HepG2 (cell line): ENCODE data around the gene XAF1.

ENCODE experiments used
- CAMTA2 ChIP-seq: sonication (generic); formaldehyde crosslinking; IDR thresholded peaks from 2 replicates; pipeline ENCODE4 v1.4.0; 2020; ENCODE audit warnings: mild to moderate bottlenecking, missing genetic modification reagents, borderline replicate concordance
- DDIT3 ChIP-seq: sonication (generic); formaldehyde crosslinking; IDR thresholded peaks from 2 replicates; pipeline ENCODE4 v1.4.0; 2020; ENCODE audit warnings: mild to moderate bottlenecking, missing genetic modification reagents
- RBM39 ChIP-seq: fragments of 200-400 bp; formaldehyde crosslinking; IDR thresholded peaks from one replicate; pipeline ENCODE4 v1.6.1; 2018; ENCODE audit warnings: antibody characterized with exemption, mild to moderate bottlenecking, low read depth, low read length; ENCODE audit not compliant: poor library complexity, severe bottlenecking
- SRSF1 ChIP-seq: fragments of 200-400 bp; formaldehyde crosslinking; optimal IDR thresholded peaks from 2 replicates; pipeline ENCODE3; 2017; ENCODE audit warnings: mild to moderate bottlenecking, low read depth, low read length, moderate library complexity
- ZBTB42 ChIP-seq: sonication (generic); formaldehyde crosslinking; IDR thresholded peaks from 2 replicates; pipeline ENCODE4 v1.5.0; 2020; ENCODE audit warnings: mild to moderate bottlenecking, missing genetic modification reagents
- TF ChIP-seq, protein P1 (sequence below): sonication (generic); formaldehyde crosslinking; IDR thresholded peaks from 2 replicates; pipeline ENCODE4 v1.5.0; 2020; ENCODE audit warnings: mild to moderate bottlenecking, missing genetic modification reagents, moderate library complexity

DNA sequence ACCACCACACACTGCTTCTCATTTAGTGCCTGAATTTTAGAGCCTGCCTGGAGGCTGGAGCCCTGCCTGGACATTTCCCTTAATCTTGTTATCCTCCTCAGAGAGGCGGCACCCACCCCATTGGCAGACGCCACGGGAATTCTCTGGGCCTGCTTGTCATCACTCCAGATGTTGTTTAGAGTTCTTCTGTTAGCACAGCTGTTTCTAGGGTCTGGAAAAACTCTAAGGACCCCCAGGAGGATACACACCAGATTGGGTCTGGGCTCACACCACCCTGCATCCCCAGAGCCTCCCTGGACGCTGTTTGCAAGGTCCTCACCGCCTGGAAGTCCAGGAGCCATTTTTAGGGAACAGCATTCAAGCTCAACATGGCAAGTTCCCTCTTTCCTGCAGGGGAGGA, 565 bp upstream of the XAF1 start:
- TF ChIP-seq, protein P1, sequence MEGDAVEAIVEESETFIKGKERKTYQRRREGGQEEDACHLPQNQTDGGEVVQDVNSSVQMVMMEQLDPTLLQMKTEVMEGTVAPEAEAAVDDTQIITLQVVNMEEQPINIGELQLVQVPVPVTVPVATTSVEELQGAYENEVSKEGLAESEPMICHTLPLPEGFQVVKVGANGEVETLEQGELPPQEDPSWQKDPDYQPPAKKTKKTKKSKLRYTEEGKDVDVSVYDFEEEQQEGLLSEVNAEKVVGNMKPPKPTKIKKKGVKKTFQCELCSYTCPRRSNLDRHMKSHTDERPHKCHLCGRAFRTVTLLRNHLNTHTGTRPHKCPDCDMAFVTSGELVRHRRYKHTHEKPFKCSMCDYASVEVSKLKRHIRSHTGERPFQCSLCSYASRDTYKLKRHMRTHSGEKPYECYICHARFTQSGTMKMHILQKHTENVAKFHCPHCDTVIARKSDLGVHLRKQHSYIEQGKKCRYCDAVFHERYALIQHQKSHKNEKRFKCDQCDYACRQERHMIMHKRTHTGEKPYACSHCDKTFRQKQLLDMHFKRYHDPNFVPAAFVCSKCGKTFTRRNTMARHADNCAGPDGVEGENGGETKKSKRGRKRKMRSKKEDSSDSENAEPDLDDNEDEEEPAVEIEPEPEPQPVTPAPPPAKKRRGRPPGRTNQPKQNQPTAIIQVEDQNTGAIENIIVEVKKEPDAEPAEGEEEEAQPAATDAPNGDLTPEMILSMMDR (CRISPR knock-in tag) = no peak
- no peak for TF ChIP-seq CAMTA2
- TF ChIP-seq SRSF1 = no peak
- no peak for TF ChIP-seq ZBTB42 (CRISPR knock-in tag)
- no peak for TF ChIP-seq DDIT3 (CRISPR knock-in tag)
- TF ChIP-seq RBM39 = no peak
